B cell (primary cell): Measurements from ENCODE around the gene CCDC43. TPM values are rescaled to one million over a fixed set of nuclear protein-coding genes. Genes with fewer than 3 reads are reported as not detected.

Source experiments
- ATAC-seq: fragments of 200-7000 bp; cut with Tn5 transposase; one replicate; pipeline ENCODE4 v1.10.0; 2021; ENCODE audit warnings: low read depth, mild to moderate bottlenecking, moderate number of reproducible peaks, moderate library complexity
- CTCF ChIA-PET: fragments of 350-600 bp; sonication (Branson Sonifier 250); formaldehyde crosslinking; loops from one replicate; lab custom pipeline; 2021; ENCODE audit warnings: antibody characterized with exemption, inconsistent platforms; lab: Charles Lee
- POLR2A ChIA-PET: fragments of 350-600 bp; sonication (Branson Sonifier 250); formaldehyde crosslinking; loops from one replicate; lab custom pipeline; 2021; ENCODE audit warnings: antibody characterized with exemption; lab: Charles Lee
- DNase-seq: peaks from one replicate; pipeline ENCODE4 v3.0.0; 2013
- H2AFZ ChIP-seq: 2 replicates; pipeline ENCODE4 v1.6.1; 2012; ENCODE audit warnings: mild to moderate bottlenecking, low read depth, low read length; ENCODE audit not compliant: insufficient read depth, poor library complexity, severe bottlenecking
- H3K27ac ChIP-seq, 2 donors: 1 replicate in 1 of 2; 2 replicates in 1 of 2; pipeline ENCODE4 v1.5.1; 2012 to 2013; ENCODE audit warnings: low read length in 2 of 2, mild to moderate bottlenecking in 2 of 2, moderate library complexity in 1 of 2
- H3K27me3 ChIP-seq, 4 experiments: fragments of 200-600 bp in 1 of 4; sonication (generic) in 1 of 4; replicated peaks in 1 of 4; 1 replicate in 2 of 4; 2 replicates in 2 of 4; pipeline versions ENCODE4 v1.6.1 to v1.7.0; 2013 to 2016; ENCODE audit warnings: low read length in 3 of 4, mild to moderate bottlenecking in 2 of 4, mixed read lengths in 1 of 4, moderate library complexity in 1 of 4; ENCODE audit not compliant: insufficient read depth in 4 of 4, control insufficient read depth in 3 of 4; ENCODE audit errors: control extremely low read depth in 1 of 4
- H3K36me3 ChIP-seq, 2 experiments: replicated peaks in 1 of 2; 1 replicate in 1 of 2; 2 replicates in 1 of 2; pipeline versions ENCODE4 v1.6.1 to v1.7.1; 2013; ENCODE audit warnings: low read length in 1 of 2; ENCODE audit not compliant: insufficient read depth in 2 of 2, control insufficient read depth in 1 of 2; ENCODE audit errors: control extremely low read depth in 1 of 2, extremely low read depth in 1 of 2
- H3K4me1 ChIP-seq, 2 donors: fragments of 200-600 bp in 1 of 2; sonication (generic) in 1 of 2; 1 replicate in 1 of 2; 2 replicates in 1 of 2; pipeline versions ENCODE4 v1.5.1 to v1.6.1; 2013 to 2017; ENCODE audit warnings: low read length in 2 of 2; ENCODE audit not compliant: control insufficient read depth in 2 of 2, insufficient read depth in 2 of 2
- H3K4me2 ChIP-seq: replicated peaks from 2 replicates; pipeline ENCODE3; 2012; ENCODE audit warnings: mild to moderate bottlenecking, low read depth, low read length; ENCODE audit not compliant: poor library complexity, severe bottlenecking
- H3K4me3 ChIP-seq, 5 experiments: fragments of 200-600 bp in 1 of 5; sonication (generic) in 1 of 5; 1 replicate in 3 of 5; 2 replicates in 2 of 5; pipeline versions ENCODE4 v1.5.1 to v1.7.0; 2011 to 2016; ENCODE audit warnings: low read length in 4 of 5, mild to moderate bottlenecking in 4 of 5, low read depth in 2 of 5, control low read depth in 1 of 5, moderate library complexity in 1 of 5; ENCODE audit not compliant: insufficient read depth in 1 of 5; ENCODE audit errors: control extremely low read depth in 1 of 5, extremely low read depth in 1 of 5
- H3K79me2 ChIP-seq: fragments of 200-600 bp; sonication (generic); one replicate; pipeline ENCODE4 v1.6.0; 2016; ENCODE audit warnings: low read length; ENCODE audit not compliant: control insufficient read depth, insufficient read depth
- H3K9ac ChIP-seq: fragments of 200-600 bp; sonication (generic); 2 replicates; pipeline ENCODE4 v1.6.1; 2017; ENCODE audit warnings: mild to moderate bottlenecking, low read length, moderate library complexity
- H3K9me3 ChIP-seq, 3 donors: one replicate each; pipeline versions ENCODE4 v1.6.1 to v1.7.1; 2013; ENCODE audit warnings: low read length in 2 of 3; ENCODE audit not compliant: control insufficient read depth in 2 of 3, insufficient read depth in 1 of 3; ENCODE audit errors: control extremely low read depth in 1 of 3
- H4K20me1 ChIP-seq: 2 replicates; pipeline ENCODE4 v1.6.0; 2012; ENCODE audit warnings: mild to moderate bottlenecking, low read length; ENCODE audit not compliant: insufficient read depth, control insufficient read depth, poor library complexity, severe bottlenecking
- H3K27ac Mint-ChIP-seq: one replicate; pipeline ENCODE4 v1.8.0; 2021; ENCODE audit warnings: mixed read lengths
- H3K27me3 Mint-ChIP-seq: one replicate; pipeline ENCODE4 v1.8.0; 2021; ENCODE audit warnings: mixed read lengths
- H3K4me1 Mint-ChIP-seq: one replicate; pipeline ENCODE4 v1.8.0; 2021; ENCODE audit warnings: mixed read lengths
- H3K4me3 Mint-ChIP-seq: one replicate; pipeline ENCODE4 v1.8.0; 2021; ENCODE audit warnings: mixed read lengths
- H3K9me3 Mint-ChIP-seq: one replicate; pipeline ENCODE4 v1.8.0; 2022; ENCODE audit warnings: mixed read lengths; ENCODE audit not compliant: insufficient read depth
- EZH2 ChIP-seq: IDR thresholded peaks from 2 replicates; pipeline ENCODE4 v1.6.1; 2012; ENCODE audit warnings: borderline replicate concordance, low read depth, mild to moderate bottlenecking, moderate library complexity, low read length; ENCODE audit not compliant: insufficient read depth, poor library complexity, severe bottlenecking
- WGBS: methylation state at CpG from one replicate; pipeline ENCODE4 v1.1.5; 2013; ENCODE audit warnings: missing lambda C conversion rate; ENCODE audit not compliant: insufficient coverage; 5-methylcytosine and 5-hydroxymethylcytosine counted together
- intact Hi-C: fragments of 100-400 bp; cut with micrococcal nuclease; formaldehyde crosslinking; loops from one replicate; pipeline ENCODE4 v1.10.0; 2022
- polyA plus RNA-seq: library from polyadenylated mRNA; depleted of rRNA; stranded (reverse); fragments of >200 nt; gene quantifications from 2 replicates; pipeline ENCODE4 v1.2.3, GENCODE V29; 2012
- total RNA-seq, 2 donors: library from RNA; stranded (reverse); fragments of 120-200 nt in 1 of 2; gene quantifications; 1 replicate in 1 of 2; 2 replicates in 1 of 2; pipeline versions ENCODE4 v1.2.3 to v1.2.4, GENCODE V29; 2013 to 2022
- TF ChIP-seq, protein P1 (sequence below): fragments of 200-600 bp; IDR thresholded peaks from one replicate; pipeline ENCODE4 v1.8.0; 2022; ENCODE audit warnings: antibody characterized with exemption, mild to moderate bottlenecking

Gene CCDC43
- total and polyA plus RNA-seq, 2 donors (not counting 1 experiment from before 2014, with no cell fraction given), result 3.3 to 22.7 TPM

GRCh38 chr17:44652727-44653126 is 36.8 kb downstream of the CCDC43 start:
- ATAC-seq (no peak), DNase-seq (no peak)
- POLR2A ChIA-PET, result no interaction called here
- Mint-ChIP-seq H3K27me3 (peaks cover 38% of the 10 kb centered on the region), H3K4me1 (peaks cover 8% of the 10 kb centered on the region), H3K9me3 (peaks cover 2% of the 10 kb centered on the region), H3K27ac (no peak overlapping the region), H3K4me3 (no peak overlapping the region)
- H3K36me3 ChIP-seq, result no peaks in the 10 kb centered on the region
- no peak overlapping the region for H3K9ac ChIP-seq
- no peak for TF ChIP-seq EZH2
- H3K27ac ChIP-seq, result no peak overlapping the region
- H3K4me1 ChIP-seq, result peaks cover 3 to 13% of the 10 kb centered on the region in 2 donors
- peaks cover 0 to 32% (median 17%) of the 10 kb centered on the region in 4 experiments for H3K27me3 ChIP-seq
- H3K4me2 ChIP-seq, result no peak overlapping the region
- H3K79me2 ChIP-seq, result no peaks in the 10 kb centered on the region
- H4K20me1 ChIP-seq, result no peaks in the 10 kb centered on the region
- H2AFZ ChIP-seq, result no peak overlapping the region
- CTCF ChIA-PET, result no interaction called here
- WGBS, result 85% methylated on average over 6 of the region's 8 CpGs
- intact Hi-C loops, result no loop called here
- H3K4me3 ChIP-seq, result no peak overlapping the region
- H3K9me3 ChIP-seq, result peaks cover 0 to 25% (median 0%) of the 10 kb centered on the region in 3 donors

DNA sequence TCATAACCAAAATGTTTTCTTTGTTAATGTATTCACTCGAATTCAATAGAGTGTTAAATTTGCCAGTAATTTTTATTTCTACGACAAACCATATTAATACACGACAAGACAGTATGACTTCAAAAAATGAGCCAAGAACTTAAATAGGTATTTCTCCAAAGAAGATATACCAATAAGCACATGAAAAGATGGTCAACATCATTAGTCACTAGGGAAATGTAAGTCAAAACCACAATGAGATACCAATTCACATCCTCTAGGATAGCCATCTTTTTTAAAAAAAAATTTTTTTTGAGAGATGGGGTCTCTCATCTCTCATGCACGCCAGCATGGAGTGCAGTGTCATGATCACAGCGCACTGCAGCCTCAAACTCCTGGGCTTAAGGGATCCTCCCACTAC is 38.3 kb downstream of the CCDC43 start:
- intact Hi-C loops, result no loop called here
- POLR2A ChIA-PET, result no interaction called here
- no peak overlapping the region for H3K27ac Mint-ChIP-seq
- CTCF ChIA-PET, result no interaction called here
- Histone ChIP-seq H3K36me3 (no peaks in the 10 kb centered on the region), H2AFZ (no peak overlapping the region), H3K27me3 (peaks cover 0 to 25% (median 10%) of the 10 kb centered on the region in 4 experiments), H3K4me2 (no peak overlapping the region), H4K20me1 (no peaks in the 10 kb centered on the region), H3K9ac (no peak overlapping the region), H3K79me2 (no peaks in the 10 kb centered on the region), H3K4me3 (no peak overlapping the region), H3K4me1 (peaks cover 0 to 5% of the 10 kb centered on the region in 2 donors), H3K9me3 (peaks cover 0 to 17% (median 0%) of the 10 kb centered on the region in 3 donors), H3K27ac (no peak overlapping the region)
- 86% methylated on average over 2 of the region's 5 CpGs for WGBS
- DNase-seq (no peak), ATAC-seq (no peak)
- no peak overlapping the region for H3K4me3 Mint-ChIP-seq
- H3K9me3 Mint-ChIP-seq, result peaks cover 2% of the 10 kb centered on the region
- peaks cover 5% of the 10 kb centered on the region for H3K4me1 Mint-ChIP-seq
- peaks cover 34% of the 10 kb centered on the region for H3K27me3 Mint-ChIP-seq
- no peak for TF ChIP-seq EZH2
- TF ChIP-seq, protein P1, sequence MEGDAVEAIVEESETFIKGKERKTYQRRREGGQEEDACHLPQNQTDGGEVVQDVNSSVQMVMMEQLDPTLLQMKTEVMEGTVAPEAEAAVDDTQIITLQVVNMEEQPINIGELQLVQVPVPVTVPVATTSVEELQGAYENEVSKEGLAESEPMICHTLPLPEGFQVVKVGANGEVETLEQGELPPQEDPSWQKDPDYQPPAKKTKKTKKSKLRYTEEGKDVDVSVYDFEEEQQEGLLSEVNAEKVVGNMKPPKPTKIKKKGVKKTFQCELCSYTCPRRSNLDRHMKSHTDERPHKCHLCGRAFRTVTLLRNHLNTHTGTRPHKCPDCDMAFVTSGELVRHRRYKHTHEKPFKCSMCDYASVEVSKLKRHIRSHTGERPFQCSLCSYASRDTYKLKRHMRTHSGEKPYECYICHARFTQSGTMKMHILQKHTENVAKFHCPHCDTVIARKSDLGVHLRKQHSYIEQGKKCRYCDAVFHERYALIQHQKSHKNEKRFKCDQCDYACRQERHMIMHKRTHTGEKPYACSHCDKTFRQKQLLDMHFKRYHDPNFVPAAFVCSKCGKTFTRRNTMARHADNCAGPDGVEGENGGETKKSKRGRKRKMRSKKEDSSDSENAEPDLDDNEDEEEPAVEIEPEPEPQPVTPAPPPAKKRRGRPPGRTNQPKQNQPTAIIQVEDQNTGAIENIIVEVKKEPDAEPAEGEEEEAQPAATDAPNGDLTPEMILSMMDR, result no peak
